HG03196 (cell line): ENCODE results near the gene PVR.
"Not testable (repeated sequence)": the region's sequence is repeated elsewhere in the genome, so short reads cannot be mapped to it uniquely, and the experiment has no call there.

Experiments used
- ATAC-seq: cut with Tn5 transposase; IDR thresholded peaks from one replicate; pipeline ENCODE4 v1.9.1; 2021; ENCODE audit not compliant: unreplicated experiment

The PVR gene, protein sequence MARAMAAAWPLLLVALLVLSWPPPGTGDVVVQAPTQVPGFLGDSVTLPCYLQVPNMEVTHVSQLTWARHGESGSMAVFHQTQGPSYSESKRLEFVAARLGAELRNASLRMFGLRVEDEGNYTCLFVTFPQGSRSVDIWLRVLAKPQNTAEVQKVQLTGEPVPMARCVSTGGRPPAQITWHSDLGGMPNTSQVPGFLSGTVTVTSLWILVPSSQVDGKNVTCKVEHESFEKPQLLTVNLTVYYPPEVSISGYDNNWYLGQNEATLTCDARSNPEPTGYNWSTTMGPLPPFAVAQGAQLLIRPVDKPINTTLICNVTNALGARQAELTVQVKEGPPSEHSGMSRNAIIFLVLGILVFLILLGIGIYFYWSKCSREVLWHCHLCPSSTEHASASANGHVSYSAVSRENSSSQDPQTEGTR

DNA sequence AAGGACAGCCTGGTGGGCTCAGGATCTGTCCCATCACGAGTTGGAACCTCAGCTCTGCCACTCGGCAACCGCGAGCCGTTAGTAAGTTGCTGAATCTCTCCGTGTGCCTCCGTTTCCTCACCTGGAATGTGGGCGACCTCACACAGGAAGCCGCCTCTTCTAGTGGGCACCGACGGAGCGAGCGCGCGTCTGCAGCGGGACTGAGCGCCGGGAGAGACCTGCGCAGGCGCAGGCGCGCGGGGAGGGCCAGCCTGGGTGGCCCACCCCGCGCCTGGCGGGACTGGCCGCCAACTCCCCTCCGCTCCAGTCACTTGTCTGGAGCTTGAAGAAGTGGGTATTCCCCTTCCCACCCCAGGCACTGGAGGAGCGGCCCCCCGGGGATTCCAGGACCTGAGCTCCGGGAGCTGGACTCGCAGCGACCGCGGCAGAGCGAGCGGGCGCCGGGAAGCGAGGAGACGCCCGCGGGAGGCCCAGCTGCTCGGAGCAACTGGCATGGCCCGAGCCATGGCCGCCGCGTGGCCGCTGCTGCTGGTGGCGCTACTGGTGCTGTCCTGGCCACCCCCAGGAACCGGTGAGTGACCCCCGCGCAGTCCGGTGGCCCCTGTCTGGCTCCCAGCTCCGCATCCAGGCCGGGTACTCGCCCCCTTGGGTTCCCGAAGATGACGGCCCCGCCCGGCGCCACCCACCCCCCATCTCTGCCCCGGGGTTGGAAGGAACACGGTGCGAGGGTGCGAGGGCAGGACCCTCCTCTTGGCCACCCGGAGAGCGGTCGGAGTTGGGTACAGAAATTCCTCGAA is at the start of gene PVR:
Gene PVR (plus strand): TSS at position 306 of the 797 bp plus-strand sequence. CDS start 187 bp downstream, at position 493.
- ATAC-seq: no peak

DNA sequence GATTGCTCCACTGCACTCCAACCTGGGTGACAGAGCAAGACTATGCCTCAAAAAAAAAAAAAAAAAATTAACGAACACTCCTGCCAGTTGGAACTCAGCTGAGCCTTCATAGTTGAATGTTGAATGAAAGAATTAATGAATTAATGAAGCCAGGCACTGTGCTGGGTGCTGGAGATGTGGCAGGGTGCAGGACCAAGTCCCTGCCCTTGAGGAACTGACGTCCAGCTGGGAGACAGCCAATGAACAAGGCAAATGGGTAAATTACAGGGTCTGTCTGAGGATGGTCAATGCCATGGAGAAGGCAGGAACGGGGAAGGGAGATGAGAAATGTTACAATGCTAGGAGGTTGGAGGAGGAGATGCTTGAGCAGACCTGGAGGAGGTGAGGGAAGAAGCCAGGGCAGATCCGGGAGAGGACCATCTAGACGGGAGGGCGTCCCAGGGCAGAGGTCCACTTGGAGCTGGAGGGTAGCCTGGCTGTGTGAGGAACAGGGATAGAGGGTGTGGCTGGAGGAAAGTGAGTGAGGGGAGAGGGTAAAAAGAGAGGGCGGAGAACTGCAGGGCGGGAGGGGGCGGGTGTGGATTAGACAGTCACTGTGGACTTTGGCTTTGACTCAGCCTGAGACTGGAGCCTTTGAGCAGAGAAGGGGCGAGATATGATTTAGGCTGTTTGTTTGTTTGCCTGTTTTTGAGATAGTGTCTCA is 47.1 kb upstream of the PVR start:
- no peak for ATAC-seq

DNA sequence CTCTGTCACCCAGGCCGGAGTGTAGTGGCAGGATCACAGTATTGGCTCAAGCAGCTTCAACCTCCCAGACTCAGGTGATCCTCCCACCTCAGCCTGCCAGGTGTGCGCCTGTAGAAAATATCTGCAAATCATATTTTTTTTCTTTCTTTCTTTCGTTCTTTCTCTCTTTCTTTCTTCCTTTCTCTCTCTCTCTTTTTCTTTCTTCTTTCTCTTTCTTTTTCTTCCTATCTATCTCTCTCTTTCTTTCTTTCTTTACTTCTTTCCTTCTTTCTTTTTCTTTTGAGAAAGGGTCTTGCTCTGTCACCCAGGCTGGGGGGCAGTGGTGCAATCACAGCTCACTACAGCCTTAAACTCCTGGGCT is 46.6 kb upstream of the PVR start:
- ATAC-seq: no peak

DNA sequence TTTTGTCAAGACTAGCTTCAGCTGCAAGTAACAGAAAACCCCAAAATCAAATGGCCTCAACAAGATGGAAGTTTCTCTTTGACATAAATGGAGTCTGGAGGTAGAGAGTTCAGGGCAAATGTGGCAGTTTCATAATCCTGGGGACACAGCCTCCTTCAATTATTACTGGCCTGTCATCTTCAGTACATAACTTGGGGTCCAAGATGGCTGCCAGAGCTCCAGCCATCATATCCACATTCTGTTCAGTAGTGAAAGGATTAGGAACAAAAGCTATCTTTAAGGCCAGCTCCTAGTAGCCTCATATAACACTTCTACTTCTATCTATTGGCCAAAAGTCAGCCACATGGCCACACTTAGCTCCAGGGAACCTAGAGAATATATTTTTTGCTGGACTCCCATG is 45.4 kb upstream of the PVR start:
- ATAC-seq: no peak

DNA sequence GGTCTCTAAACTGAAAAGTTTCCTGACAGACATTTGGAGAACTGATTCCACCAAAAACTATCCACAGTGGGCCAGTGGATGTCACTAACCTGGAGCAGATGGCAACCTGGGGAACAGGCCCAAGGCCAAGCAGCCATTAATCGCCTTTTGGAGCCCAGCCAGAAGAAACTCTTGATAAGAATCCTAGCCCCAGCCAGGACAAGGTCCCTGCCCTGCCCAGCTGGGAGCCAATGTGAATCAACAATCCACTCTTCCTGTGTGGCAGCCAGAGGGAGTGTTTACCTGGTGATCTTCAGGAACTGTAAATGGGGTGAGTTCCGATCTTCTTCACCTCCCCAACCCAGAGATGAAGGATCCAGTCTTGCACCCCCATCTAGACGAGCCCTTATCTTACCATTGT is 44.8 kb upstream of the PVR start:
- ATAC-seq: no peak

DNA sequence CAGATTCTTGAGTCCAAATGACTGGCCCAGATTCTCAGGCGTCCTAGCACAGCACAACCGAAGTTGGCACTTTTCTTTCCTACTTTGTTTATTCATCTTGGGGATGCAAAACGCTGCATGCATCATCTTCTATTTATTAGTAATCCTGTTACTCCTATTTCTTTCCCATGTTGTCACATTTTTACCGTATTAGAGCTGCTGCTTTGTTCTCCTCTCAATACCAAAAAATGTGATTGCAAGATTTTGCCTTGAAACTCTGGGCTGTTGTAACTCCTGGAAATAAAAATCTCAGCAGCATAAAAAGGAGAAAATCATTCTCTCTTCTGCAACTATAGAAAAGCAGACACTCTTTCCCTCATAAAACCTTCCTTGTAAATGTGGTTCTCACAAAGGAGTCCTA is 43.2 kb upstream of the PVR start:
- ATAC-seq: no peak

DNA sequence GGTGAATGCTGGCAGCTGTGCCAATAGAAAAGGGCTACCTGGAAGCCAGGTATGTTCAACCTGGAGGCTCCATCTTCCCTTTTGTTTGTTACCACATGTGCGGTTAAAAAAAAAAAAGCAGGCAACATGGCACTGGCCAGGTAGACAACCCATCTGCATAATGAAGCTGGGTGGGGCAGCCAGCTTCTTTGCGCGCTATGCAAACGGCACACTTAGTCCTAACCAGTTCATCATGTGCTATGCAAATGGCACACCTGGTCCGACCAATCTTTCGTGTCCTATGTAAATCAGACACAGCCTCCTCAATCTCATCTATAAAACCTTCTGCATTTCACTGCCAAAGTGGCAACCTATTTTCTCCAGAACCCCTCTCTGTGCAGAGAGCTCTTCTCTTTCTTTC is 41.6 kb upstream of the PVR start:
- no peak for ATAC-seq

DNA sequence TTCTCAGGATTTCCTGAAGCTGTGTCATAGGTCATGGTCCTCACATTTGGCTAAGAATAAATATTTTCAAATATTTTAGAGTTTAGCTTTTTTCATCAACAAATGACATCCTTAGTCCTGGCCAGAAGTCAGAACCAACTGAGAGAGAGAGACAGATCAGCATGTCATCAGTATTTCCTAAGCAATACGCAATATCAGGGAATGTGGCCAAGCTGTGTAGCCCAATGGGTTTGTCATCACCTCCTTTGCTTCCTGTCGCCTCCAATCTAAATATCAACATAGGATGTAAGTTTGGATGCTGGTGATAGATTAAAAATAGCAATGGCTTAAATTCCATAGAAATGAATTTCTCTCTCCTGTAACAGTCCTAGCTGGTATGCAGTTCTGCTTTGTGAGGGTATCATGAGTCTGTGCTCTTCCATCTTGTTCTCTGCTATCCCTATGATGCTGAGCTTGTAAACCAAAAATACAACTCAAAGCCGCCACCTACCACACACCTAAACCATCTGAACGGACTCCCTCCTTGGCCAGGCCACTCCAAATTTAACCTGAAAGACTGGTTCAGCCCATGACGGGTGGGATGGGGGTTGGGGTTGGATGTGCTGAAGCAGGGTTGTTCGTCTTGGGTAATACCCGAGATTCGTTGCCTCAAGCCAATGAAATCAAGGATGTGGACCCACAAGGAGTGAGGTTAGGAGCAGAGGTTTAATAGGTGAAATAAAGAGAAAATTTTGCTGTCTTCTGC is 40.3 kb upstream of the PVR start:
- no peak for ATAC-seq

DNA sequence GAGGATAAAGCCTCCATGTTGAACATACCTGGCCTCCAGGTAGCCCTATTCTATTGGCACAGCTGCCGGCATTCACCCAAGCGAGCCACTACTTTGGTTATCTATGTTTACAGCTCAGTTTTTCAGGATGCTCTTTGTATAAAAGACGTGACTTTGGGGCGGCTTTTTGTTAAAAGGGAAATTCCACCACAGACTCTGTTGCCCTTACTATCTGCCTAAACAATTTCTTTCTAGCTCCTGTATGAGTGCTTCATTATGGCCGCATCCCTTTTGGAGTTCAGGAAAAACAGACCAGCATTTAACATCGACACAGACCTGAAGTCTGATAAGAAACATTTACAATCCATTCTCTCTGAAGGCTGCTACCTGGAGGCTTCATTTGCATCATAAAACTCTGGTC is 39.5 kb upstream of the PVR start:
- ATAC-seq: no peak

DNA sequence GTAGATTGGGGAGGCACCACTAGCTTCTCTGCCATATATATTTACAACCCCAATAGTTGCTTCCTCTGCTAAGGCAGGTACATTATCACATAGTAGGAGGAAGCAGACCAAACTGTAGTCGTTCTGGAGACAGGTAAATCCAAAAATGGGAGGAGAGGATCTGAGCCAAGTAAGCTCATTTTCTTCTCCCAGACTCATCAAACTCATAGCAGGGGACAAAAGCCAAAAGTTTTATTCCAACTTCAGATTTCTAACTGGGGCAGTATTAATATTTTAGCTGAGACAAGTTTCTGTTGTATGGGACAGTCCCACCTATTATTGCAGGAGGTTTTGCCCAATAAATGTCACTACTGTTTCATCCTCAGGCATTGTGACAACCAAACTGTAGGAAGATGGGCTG is 38.2 kb upstream of the PVR start:
- no peak for ATAC-seq

DNA sequence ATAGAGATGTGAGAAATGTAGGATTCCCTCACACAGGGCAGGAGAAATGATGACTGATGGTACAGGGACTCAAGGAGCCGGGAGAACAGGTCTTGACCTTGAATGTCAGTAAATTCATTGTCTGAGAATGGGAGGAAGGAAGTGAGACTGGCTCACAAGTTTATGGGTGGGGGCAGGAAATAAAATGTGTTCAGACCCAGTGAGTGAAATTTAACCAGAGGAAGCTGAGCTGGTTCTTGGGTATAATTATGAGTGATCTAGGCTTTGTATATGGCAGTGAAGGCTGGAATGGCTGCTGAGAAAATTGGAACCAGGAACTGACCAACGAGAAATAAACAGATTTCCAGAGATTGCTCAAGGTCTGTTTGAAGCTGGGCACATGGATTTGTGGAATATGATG is 36.7 kb upstream of the PVR start:
- ATAC-seq: no peak

DNA sequence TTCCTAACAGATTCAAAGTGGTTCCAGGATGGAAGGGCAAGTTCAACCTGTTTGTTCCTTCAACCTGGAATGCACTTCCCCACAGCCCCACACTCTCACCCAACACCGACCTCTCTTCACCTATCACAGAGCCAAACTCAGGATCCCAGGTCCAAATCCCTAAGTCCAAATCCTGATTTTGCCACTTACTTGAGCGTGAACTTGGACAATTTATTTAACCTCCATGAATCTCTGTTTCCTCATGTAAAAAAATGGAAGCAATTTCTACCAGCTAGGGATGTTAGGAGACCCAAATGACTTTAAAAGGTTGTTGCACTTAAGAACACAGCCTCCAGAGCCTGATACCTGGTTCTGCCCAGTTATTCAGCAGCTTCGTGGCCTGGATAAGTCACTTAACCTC is 35.8 kb upstream of the PVR start:
- no peak for ATAC-seq

DNA sequence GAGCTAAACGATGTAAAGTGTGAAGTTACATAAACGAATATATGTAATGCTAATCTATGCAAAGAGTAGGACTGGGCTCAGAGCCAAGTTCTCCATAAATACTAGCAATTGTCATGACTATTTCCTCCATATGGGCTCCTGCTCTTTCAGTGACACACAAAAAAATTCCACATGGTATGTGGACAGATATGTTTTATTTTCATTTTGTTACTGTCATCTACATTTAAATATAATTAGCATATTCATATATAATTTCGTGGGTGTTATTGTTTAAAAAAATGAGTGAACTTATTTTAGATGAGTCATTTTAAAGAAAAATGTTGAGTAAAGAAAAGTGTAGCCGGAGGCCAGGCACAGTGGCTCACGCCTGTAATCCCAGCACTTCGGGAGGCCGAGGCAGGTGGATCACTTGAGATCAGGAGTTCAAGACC is 35.3 kb upstream of the PVR start:
- no peak for ATAC-seq

DNA sequence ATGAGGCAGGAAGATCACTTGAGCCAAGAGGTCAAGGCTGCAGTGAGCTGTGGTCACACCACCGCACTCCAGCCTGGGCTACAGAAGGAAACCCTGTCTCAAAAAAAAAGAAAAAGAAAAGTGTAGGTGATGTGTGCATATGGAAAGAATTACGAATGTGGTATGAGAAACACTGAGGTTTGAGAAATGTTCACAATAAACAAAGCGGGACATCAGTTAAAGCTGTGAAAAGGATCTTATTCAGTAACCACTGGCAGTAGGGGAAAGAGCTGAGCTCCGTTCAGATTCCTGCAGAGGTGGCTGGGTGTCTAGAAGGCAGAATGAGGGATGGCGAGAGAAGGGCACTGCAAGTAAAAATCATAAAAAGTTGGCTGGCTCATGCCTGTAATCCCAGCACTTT is 34.5 kb upstream of the PVR start:
- no peak for ATAC-seq

DNA sequence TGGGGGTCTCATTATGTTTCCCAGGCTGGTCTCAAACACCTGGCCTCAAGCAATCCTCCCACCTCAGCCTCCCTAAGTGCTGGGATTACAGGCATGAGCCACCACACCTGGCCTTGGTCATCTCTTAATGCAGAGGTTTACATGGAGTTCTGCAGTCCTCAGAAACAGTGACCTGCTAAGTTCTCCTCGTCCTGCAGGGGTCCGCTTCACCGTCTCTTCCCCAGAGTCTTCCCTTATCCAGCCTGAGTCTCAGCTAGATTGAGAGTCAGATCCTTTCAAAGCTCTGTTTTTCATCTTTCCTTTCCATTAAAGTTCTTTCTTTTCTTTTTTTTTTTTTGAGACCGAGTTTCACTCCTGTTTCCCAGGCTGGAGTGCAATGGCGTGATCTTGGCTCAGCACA is 33.2 kb upstream of the PVR start:
- not testable (repeated sequence) for ATAC-seq

DNA sequence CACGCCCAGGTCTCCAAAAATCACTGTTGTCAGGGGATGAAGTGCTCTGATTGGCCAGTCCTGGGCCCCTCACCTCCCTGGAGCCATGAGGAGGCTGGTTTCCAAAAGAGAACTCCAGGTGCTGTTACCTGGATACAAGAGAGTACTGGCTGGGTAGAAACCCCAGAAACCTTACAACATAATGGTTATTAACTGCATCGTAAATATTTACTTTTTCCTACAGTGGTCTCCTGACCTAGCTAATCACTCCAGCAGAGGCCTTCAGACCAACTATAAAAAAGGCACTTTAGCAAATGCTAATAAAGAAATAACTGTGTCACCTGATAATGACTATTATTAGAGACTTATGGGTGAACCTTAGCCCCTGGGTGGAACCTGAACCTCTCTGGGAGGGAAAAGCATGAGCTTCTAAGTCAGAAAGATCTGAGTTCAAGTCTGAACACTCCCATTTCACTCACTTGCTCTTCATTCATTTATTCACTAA is 31.9 kb upstream of the PVR start:
- ATAC-seq: no peak

DNA sequence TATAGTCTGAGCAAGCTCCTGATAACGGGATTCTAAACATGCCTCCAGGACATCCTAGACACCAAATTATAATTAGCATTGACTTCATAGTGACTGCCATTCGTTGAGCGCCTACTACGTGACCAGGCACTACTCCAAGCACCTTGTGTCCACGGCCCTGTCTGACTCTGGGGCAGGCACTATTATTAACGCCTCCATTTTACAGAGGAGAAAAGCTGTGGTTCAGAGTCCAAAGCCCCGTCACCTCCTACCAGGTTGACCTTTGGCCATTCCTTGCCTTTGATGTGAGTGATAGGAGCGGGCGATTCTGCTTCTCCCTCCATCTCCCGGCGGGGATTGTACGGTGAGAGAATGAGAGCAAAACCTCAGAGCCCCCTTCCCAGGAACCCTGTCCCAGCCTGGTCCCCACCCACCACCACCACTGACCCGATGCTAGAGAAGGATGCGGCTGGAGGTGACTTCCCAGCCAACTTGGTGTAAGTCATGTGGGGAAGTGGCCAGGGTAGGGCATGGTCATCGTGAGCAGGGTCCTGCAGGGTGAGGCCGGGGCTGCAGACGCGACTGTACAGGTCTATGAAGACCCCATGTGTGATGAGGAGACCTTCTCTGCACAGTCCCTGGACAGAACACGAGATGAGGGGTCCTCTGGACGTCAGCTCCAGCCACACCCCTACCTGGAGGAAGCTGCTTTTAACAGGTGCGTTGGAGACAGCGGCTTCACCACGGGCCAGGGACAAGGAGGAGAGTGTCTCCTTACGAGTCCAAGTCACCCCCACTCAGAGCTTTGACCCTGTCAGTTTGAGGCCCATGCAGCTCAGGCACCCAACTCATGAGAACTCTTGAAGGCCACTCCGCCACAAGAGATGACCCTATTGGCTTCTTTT is 30.2 kb upstream of the PVR start, which contains the start of gene IGSF23:
Gene IGSF23 (plus strand): TSS at position 269 of the 884 bp plus-strand sequence. CDS start 83 bp downstream, at position 352.
- ATAC-seq: no peak

DNA sequence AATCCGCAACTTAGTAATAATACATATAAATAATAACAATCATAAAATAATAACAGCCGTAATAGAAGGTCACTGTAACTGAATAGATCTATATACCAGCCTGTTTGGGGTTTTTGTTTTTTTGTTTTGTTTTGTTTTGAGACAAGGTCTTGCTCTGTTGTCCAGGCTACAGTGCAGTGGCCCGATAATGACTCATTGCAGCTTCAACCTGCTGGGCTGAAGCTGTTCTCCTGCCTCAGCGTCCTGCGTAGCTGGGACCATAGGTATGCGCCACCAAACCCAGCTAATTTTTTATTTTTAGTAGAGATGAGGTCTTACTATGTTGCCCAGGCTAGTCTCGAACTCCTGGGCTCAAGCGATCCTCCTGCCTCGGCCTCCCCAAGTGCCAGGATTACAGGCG is 29.4 kb upstream of the PVR start:
- ATAC-seq: no peak

DNA sequence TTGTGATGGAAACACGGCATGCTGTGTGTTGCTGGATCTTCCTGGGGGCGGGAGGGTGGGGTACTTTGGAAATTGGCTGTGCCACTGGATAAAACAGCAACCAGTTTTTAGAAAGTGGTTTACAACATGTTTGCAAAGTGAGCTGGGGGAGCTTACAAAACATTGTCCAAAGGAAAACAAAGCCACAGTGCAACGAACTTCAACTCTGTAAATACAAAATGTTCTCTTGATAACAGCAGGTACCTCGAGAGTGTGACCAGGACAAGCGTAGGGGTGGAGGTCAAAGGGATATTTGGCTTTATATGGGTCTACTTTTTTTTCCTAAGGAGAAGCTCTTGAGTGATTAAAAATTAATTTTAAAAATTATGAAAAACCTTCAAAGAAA is 27.9 kb upstream of the PVR start:
- no peak for ATAC-seq
